Measurements from ENCODE around the gene FAH.

DNA sequence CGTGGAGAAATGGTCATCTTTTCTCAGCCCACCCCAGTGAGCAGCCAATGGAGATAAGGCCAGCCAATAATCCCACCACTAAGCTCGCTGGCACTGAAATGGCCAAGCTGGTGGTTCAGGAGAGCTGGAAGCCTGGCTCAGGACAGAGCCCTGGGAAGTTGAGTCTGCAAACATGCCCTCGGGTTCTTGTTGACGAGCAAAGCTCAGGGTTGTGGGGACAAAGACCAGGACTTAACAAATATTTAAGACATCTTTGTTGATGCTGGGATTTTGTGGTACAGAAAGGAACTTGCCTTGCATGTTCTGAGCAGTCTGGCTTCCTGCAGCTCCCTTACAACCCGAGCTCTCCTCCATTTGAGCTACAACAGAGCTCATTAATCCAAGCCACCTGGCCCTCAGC lies 4.4 kb downstream of the FAH start:
- no peak for TF ChIP-seq CTCF (IDR thresholded peaks at IDR 0.05)
- no peak for TF ChIP-seq EZH2phosphoT487 (IDR thresholded peaks at IDR 0.05)
